Activated T-cell treated with anti-CD3 and anti-CD28 coated beads for 4 hours (primary cell): ENCODE measurements around the gene ASCC3.
"Not testable (repeated sequence)": the region's sequence is repeated elsewhere in the genome, so short reads cannot be mapped to it uniquely, and the experiment has no call there.

ENCODE experiments used
- DNase-seq: peaks from one replicate; pipeline ENCODE4 v3.0.0-alpha.2; 2020

Gene ASCC3

DNA sequence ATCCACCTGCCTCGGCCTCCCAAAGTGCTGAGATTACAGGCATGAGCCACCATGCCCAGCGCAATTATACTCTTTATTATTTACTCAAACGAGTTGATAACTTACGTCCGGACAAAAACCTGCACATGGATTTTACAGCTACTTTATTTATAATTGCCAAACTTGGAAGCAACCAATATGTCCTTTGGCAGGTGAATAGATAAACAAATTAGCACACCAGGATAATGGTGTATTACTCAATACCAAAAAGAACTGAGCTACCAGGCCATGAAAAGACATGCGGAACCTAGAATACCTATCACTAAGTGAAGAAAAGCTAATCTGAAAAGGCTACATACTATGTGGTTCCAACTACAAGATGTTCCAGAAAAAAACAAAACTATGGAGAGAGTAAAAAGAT lies 168.1 kb downstream of the ASCC3 start:
- DNase-seq, result no peak

DNA sequence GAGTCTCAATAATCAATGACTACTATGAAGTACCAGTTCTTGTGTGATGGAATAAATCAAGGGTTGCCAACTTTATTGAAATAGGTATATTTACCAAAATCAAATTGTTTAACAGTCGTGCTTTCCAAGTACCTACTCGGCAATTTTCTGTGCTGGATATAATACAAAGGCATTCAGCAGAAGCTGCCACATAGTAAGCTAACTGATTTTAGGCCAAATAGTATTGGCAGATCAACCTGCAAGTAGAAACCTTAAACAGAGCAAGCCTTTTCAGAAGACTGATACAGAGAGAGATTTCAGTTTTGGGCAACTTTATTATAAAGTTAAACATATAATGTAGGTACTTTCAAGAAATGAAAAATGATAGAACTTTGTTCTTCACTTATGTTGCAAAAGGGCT lies 174.6 kb downstream of the ASCC3 start:
- DNase-seq, result no peak

DNA sequence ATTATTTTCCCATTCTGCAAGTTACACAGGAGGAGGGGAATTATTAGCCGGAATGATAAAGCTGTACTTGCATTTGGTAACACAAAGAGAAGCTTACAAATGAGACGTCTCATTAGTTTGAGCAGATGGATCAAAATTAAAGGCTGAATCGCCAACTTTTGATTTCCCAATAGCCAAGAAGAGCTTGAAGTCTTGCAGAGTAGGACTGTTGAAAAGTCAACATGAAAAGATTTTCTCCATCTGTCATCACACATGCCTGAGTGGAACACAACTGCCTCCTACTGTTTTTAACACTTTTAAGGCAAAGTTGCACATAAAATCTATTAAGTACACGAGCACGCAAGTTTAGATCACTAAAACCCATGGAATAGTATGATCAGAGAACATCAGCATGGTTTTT lies 176.2 kb downstream of the ASCC3 start:
- no peak for DNase-seq

DNA sequence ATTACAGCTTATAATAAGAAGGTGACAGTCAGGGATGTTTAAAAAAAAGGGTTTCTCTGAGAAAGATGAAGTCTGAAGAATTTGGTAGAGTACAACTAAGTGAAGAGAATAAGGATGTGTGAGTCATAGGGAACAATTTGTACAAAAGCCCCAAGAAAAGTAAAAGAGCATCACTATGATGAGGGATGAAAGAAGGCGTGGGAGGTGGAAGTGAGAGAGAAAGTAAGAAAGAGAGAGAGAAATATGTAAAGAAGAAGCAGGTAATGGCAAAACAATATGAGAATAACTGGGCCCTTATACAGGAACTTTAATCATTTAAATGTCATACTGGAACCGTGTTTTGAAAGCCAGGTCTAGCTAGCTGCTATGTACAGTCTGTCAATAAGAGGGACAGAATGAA lies 179.4 kb downstream of the ASCC3 start:
- DNase-seq, result no peak

DNA sequence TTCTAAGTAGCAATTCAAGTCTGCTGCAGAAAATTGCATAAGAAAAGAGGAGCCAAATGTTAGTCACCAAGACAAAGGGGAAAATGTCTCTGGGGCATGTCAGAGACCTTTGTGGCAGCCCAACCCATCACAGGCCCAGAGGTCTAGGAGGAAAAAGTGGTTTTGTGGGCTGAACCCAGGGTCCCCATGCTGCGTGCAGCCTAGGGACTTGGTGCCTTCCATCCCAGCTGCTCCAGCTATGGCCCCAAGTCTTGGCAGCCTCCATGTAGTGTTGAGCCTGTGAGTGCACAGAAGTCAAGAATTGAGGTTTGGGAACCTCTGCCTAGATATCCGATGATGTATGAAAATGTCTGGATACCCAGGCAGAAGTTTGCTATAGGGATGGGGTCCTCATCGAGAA lies 181.1 kb downstream of the ASCC3 start:
- DNase-seq, result no peak

DNA sequence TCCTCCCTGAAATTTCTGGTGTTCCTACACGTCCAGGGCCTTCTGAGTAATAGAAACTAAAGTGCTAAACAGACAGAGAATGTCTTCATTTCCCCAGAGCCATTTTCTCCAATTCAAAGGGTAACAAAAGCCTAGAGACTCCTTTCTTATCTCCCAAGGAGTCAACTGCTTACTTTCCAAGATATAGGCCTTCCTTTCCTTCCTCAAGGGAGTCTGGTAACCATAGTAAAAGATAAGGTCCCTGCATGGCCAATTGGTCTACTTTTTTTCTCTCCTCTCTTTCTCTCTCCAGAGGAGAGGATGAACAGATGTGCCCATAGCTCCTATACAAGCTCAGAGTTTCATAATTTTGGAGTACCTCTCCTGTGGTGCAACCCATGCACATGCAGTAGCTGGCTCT lies 185.7 kb downstream of the ASCC3 start:
- DNase-seq, result no peak

DNA sequence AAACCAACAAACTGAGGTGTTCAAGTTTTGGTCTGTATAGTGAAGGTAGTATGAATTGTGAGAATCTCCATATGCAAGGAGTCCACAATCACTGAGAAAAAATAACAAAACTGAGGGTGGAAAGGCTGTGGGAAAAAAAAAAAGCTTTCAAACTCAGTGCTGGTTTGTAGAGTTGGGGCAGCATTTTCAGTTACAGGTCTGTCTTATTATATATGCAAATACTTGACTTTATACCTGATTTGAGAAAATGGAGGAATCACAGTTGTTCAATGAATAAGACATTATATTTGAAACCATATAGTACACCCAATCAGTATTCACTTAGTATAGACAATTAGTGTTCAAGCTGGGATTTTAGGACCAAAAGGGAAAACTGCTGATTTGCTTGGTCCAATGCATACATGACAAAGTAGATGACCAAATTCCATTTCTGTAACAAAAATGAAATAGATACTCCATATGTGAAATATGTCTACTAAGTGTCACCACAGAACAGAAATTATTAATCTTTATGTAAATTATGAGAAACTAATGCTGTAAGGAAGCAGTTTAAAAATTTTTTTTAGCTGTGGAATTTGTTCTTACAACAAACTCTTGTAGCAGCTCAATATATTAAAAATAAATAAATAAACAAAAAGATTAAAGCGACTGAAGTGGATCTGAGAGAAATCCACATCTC lies 187.7 kb downstream of the ASCC3 start:
- DNase-seq, result no peak

DNA sequence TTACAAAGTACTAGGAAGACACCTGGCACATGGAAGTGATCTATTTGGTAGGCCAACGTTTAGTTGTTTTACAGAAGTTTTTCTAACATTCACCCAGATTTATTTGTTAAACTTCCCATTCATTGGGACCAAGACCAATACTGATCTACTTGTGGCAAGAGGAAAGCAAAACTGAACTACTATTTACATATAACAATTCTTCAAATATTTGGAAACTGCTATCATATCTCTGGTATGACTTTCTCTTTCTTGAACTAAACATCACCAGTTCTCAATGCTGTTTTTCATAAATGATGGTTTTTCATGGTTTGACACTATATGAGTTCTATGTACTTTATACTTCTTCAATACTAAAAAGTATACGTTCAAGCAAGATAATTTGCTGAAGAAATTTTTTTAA lies 189.2 kb downstream of the ASCC3 start:
- no peak for DNase-seq

DNA sequence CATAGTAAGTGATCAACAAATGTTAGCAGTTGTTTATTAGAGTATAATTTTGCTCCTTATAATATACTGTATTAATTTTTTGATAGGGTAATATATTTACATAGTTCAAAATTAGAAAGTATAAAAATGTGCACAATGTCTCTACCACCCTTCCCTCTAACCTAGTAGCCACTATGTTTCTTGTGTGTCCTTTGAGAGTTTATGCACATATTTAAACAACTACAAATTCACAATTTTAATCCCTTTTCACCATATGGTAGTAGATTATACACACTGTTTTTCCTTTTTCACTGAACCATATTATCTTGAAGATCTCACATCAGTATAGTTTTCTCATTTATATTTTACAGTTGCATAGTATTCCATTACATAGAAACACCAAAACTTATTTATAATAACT lies 194.9 kb downstream of the ASCC3 start:
- no peak for DNase-seq

DNA sequence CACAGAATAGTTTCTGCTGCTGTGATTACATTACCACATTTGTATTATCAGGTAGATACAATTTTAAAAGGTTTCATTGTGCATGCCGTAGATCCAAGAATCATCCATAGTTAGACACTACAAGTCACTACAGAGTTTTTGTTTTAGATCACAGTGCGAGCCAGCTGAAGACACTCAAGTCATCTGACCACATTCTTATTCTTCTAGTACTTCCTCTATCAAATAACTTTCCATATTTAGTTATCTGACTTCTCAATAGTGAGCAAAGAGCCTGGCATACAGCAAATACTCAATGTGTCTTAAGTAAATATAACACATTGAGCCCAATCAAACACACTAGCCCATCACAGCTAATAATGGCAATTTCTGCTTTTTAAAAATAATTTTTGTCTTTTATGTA lies 195.4 kb downstream of the ASCC3 start:
- DNase-seq, result no peak

DNA sequence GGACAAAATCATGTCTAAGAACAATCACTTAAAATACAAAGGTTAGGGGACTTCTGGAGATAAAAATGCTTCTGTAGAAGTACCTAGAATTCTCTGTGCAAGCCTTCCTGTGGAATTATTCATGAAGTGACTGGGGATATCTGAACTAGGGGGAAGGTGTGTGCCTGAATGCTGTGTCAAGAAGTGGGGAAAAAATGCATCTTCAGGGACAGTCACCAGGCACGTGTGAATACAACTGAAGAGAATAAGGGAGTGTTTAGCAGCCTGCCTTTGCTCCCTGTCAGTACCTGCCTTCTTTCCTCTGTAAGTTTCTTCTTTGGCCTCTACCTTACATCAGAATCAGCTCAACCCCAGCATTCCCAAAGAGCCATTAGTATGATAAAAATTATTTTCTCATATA lies 201.0 kb downstream of the ASCC3 start:
- no peak for DNase-seq

DNA sequence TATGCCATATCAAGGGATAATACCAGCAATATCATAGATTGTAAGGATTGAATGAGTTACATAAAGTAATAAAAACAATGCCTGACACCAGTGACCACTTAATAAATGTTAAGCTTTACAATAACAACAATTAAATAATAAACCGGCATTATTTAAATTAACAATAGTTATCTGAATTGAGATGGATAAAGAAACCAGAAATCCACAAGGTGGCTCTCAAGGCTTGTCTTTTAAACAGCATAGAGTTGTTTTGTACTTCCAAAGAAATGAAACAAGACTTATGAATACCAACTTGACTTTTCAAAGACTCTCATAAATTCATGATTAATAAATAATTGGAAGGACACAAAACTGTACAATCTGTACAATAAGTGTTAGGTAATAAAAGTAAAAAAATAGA lies 203.1 kb downstream of the ASCC3 start:
- DNase-seq, result no peak

DNA sequence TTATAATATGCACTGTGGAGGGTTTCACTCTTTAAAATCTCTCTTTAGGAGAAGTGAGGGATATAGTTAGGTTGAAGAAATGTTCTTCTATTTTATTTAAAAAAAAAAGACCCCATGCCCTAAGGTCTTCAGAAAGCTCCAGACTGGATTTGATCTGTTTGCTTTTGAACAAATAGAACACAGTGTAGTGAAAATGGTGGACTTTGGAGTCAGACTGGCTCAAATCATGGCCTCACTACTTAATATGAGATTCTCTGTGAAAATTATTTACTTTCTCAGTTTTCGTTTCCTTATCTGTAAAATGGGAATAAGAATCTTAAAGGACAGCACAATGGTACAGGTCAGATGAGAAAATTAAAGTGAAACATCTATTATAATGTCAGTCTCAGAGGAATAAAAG lies 203.9 kb downstream of the ASCC3 start:
- DNase-seq, result no peak

DNA sequence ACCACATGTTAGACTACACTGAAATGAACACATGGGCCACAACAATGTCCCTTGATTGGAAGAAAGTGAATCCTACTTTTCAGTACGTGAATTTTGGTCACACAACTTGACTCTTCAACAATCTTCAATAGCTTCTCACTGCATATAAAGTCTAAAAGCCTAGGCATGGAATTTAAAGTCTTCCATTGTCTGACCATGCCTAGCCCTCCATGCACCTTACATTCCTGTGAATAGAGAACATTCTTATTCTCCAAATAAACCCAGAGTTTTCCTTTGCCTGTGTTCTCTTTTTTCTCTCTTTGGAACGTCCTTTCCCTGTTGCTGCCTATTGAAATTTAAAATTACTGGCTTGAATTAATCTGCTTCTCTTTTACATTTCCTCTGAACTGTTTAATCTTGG lies 207.5 kb downstream of the ASCC3 start:
- no peak for DNase-seq

DNA sequence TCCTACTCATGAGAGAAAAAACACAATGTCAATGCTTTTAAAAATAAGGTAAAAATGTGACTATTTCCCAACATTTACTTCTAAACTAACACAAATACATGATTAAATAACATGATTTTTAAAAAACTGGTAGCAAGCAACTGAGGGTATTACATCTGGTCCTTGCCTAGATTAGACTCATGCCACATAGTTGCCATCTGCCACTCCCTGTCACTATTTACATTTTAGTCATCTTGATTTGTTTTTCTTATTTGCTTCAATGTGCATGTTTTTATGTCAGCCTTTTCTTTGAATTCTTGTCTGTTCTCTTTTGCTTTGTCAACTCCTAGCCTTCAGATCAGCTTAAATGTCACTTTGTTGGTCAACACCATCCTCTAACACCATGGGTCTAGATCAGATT lies 209.4 kb downstream of the ASCC3 start:
- no peak for DNase-seq

DNA sequence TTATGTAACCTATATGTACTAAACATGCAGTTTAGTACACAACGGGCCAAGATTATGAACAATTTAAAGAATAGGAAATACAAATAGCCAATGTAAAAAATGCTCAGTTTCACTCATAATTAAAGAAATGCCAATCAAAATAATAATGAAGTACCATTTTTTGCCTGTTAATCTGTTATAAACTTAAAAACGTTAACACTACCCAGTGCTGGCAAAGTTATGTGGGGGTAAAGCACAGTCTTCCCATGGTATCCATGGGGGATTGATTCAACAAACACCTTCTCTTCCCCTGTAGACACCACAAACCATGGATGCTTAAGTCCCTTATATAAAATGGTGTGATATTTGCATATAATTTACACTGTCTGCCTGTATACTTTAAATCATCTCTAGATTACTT lies 211.1 kb downstream of the ASCC3 start:
- no peak for DNase-seq

DNA sequence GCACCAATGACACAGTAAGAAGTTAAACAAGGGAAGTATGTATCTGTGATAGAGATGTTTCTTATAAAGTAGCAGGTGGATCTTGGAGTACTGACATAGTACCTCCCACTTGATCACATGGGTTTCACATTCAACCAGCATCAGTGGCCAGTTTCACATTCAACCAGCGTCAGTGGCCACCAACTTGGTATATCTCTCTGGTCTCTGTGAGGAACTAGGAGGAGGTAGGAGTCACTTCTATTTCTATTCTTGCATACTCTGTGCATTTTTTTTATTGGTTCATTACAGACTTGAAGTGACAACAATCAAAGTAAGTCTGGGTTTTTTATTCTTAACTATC lies 216.1 kb downstream of the ASCC3 start:
- no peak for DNase-seq

DNA sequence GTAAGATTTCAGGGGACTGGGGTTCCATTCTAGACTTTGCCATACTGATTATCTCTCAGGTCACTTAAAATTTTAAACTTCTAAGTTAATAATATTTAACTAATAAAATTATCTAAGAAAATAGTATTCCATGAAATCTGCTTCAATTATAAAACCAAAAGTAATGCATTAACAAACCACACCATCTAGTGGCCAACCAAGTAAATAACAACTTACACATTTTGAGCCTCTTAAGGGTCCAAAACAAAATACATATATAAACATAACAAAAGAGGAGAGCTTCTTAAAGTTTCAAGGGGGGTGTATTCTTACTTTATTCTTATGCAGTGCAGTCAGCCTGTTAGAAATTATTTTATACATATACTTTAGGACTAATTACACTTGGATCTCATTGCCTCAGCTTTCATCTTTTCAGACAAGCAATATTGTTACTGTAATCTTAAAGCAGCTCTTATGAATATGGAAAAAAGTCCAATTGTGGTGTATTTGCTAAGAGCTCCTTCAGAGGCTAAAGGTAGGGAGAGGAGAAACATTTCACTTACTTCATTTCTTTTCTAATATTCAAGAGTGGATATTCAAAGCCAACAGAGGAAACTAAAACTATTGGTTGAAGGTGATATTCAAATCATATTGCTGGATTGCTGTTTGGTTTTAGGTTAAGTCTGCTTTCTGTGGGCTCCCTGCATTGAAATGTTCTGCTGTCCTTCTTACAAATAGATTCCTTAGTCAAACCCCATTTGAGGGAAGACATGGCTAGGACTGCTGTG lies 216.7 kb downstream of the ASCC3 start:
- DNase-seq, result no peak

DNA sequence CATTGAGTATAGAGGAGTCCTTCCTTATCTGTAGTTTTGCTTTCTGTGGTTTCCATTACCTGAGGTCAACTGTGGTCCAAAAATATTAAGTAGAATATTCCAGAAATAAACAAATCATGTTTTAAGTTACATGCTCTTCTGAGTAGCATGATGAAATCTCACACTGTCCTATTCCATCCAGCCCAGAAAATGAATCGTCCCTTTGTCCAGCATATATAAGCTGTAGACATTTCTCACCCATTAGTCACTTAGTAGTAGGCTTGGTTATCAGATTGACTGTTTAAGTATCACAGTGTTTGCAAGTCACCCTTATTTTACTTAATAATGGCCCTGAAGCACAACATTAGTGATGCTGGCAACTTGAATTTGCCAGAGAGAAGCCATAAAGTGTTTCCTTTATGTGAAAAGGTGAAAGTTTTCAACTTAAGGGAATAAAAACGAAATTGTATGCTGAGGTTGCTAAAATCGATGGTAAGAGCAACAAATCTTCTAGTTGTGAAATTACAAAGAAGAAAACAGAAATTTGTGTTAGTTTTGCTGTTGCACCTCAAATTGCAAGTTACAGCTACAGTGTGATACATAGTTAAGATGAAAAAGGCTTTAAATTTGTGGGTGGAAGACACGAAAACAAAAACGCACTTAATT lies 217.8 kb downstream of the ASCC3 start:
- DNase-seq, result no peak

DNA sequence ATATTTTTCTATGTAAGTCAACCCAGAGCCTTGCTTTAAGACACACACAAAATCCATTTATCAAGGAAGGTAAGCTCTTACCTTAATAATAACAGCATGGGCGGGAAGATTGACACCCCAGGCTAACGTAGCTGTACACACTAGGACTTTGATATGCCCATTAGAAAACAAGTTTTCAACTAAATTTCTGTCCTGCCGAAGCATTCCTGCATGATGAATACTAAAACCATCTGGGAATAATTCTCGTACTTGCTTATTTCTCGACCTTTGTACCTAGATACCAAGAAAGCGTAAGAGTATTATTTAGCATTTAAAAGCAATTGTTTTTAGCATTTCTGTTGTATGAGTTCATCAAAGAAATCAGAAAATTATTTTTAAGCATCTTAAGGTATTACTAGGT lies 218.9 kb downstream of the ASCC3 start:
- DNase-seq, result no peak

DNA sequence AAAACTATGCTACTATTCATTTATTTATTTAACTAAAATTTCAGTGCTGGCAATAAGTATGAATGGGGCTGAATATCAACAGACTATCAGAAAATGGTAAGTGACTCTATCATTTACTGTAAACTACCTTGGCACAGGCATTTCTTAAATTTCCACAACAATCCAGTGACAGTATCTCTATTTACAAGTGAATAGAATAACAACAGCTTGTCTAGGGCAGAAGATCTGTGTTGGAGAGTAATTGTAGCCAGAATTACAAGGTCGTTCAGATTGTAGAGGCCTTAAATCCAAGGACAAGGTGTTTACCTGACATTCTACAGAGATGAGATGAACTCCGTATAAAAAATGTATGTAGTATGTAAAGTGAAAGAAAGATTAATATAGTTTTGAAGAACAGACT lies 222.6 kb downstream of the ASCC3 start:
- no peak for DNase-seq

DNA sequence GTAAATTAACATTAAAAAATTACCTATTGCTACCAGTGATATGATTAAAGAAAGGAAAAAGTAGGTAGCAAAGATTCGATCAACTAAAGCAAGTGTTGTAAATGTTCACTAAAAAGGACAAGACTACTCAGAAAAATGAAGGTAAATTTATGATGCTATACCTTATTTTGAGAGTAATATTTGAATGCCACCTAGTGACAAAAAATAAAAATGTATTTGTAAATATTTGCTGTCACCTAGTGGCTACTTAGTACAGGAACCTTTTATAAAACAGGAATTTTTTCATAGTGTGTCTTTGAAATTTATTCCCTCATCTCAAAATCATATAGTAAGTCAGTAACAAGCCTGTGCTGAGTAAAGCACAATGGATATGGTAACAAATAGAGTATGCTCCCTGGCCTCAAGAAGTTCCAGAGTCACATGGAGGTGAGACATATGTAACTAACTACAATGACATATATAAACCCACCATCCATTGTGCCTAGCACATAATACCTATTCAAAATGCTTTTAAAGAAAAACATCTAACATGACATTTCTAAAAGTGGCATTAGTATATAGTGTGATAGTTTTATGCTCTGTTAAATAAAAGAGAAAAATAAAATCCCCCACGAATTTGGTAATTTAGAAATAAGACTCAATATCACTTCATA lies 223.3 kb downstream of the ASCC3 start:
- DNase-seq, result no peak

DNA sequence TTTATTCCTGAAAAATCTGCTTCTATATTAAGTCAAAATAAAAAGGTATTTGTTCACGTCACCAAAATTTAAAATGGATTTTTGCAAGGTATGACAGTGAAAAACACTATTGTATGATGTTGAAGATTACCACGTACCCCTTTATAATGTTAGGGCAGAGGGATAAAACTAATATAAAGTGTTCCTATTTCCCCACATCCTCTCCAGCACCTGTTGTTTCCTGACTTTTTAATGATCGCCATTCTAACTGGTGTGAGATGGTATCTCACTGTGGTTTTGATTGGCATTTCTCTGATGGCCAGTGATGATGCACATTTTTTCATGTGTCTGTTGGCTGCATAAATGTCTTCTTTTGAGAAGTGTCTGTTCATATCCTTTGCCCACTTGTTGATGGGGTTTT lies 240.0 kb downstream of the ASCC3 start:
- not testable (repeated sequence) for DNase-seq
